Measurements from ENCODE around the gene C8A. TPM values are rescaled to one million over a fixed set of nuclear protein-coding genes. Genes with fewer than 3 reads are reported as not detected.

The C8A gene
- total RNA-seq, 2 experiments from 2014 or later, result not detected

DNA sequence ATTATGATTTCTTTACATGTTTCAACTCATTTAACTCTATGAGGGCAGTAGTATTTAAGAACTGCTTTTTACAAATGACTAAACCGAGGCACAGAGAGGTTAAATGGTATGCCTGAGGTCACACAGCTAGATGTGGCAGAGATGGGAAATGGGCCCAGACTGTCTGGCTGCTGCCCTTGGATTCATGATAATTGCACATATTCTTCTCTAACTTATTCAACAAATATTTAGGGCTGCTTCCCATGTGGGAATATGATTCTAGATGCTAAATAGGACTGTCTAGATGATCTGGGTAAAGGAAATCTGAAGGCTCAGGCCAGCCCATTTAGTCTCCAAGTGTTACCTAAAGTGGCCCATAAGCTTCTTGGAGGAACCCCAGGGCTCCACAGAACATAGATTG is 26.2 kb downstream of the C8A start:
- ChIA-PET CTCF (no interaction called here), POLR2A (no interaction called here)
- no peaks in the 10 kb centered on the region for H3K4me1 ChIP-seq (ENCODE audit: insufficient read depth, low read length)
- H3K27me3 ChIP-seq (ENCODE audit: control insufficient read depth in 1 of 2, insufficient read depth in 2 of 2, low read length in 2 of 2), result no peaks in the 10 kb centered on the region
- DNase-seq (no peak), ATAC-seq (ENCODE audit: poor library complexity) (no peak)
- intact Hi-C loops (cut with DNase I, micrococcal nuclease), result no loop called here
- peaks cover 2% of the 10 kb centered on the region for H3K9me3 Mint-ChIP-seq
- no peaks in the 10 kb centered on the region for H3K4me1 Mint-ChIP-seq (ENCODE audit: low read depth)
- TF ChIP-seq, protein P1, sequence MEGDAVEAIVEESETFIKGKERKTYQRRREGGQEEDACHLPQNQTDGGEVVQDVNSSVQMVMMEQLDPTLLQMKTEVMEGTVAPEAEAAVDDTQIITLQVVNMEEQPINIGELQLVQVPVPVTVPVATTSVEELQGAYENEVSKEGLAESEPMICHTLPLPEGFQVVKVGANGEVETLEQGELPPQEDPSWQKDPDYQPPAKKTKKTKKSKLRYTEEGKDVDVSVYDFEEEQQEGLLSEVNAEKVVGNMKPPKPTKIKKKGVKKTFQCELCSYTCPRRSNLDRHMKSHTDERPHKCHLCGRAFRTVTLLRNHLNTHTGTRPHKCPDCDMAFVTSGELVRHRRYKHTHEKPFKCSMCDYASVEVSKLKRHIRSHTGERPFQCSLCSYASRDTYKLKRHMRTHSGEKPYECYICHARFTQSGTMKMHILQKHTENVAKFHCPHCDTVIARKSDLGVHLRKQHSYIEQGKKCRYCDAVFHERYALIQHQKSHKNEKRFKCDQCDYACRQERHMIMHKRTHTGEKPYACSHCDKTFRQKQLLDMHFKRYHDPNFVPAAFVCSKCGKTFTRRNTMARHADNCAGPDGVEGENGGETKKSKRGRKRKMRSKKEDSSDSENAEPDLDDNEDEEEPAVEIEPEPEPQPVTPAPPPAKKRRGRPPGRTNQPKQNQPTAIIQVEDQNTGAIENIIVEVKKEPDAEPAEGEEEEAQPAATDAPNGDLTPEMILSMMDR (IDR thresholded peaks at IDR 0.05), result no peak
- H3K27me3 Mint-ChIP-seq, result peaks cover under 1% of the 10 kb centered on the region
- H3K27ac Mint-ChIP-seq, result no peak overlapping the region
- no peak overlapping the region for H3K4me3 Mint-ChIP-seq
- H3K36me3 ChIP-seq (ENCODE audit: insufficient read depth, low read length), result no peaks in the 10 kb centered on the region
- no peak overlapping the region for H3K4me3 ChIP-seq (ENCODE audit: low read length)
- no peak overlapping the region for H3K27ac ChIP-seq (ENCODE audit: low read depth in 1 of 2, low read length in 2 of 2)
- no peaks in the 10 kb centered on the region for H3K36me3 Mint-ChIP-seq (ENCODE audit: low read depth)
- no peaks in the 10 kb centered on the region for H3K9me3 ChIP-seq (ENCODE audit: control insufficient read depth in 1 of 2, insufficient read depth in 1 of 2, low read length in 2 of 2)

GRCh38 chr1:56881417-56881816 is 26.8 kb downstream of the C8A start:
- peaks cover 2% of the 10 kb centered on the region for H3K9me3 Mint-ChIP-seq
- no peaks in the 10 kb centered on the region for H3K27me3 Mint-ChIP-seq
- no peaks in the 10 kb centered on the region for H3K4me1 Mint-ChIP-seq (ENCODE audit: low read depth)
- no peaks in the 10 kb centered on the region for H3K36me3 ChIP-seq (ENCODE audit: insufficient read depth, low read length)
- no peaks in the 10 kb centered on the region for H3K27me3 ChIP-seq (ENCODE audit: control insufficient read depth in 1 of 2, insufficient read depth in 2 of 2, low read length in 2 of 2)
- ChIA-PET CTCF (no interaction called here), POLR2A (no interaction called here)
- H3K4me3 Mint-ChIP-seq, result no peak overlapping the region
- ATAC-seq (ENCODE audit: poor library complexity), result no peak
- no peak overlapping the region for H3K27ac ChIP-seq (ENCODE audit: low read depth in 1 of 2, low read length in 2 of 2)
- TF ChIP-seq, protein P1 (IDR thresholded peaks at IDR 0.05), result no peak
- no peak overlapping the region for H3K4me3 ChIP-seq (ENCODE audit: low read length)
- no peak for DNase-seq
- no peaks in the 10 kb centered on the region for H3K9me3 ChIP-seq (ENCODE audit: control insufficient read depth in 1 of 2, insufficient read depth in 1 of 2, low read length in 2 of 2)
- no peak overlapping the region for H3K27ac Mint-ChIP-seq
- intact Hi-C loops (cut with DNase I, micrococcal nuclease), result no loop called here
- H3K4me1 ChIP-seq (ENCODE audit: insufficient read depth, low read length), result no peaks in the 10 kb centered on the region
- no peaks in the 10 kb centered on the region for H3K36me3 Mint-ChIP-seq (ENCODE audit: low read depth)

DNA sequence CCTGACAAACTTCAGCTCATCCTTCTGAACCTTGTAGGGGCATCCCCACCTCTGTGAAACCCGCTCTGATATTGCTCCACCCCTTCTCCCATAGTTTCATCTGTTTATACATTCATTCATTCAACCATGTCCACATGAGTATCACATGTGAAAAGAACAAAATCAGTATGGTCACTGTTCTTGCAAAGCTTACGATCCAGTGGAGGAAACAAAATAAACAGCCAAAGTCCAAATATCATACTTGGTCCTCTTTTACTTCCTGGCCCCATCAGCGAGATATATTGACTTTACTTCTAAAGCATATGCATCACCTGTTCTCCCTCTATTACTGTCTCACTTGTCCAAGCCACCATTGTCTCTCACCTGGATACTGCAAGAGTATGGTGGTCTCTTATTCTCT is 35.6 kb downstream of the C8A start:
- DNase-seq (no peak), ATAC-seq (ENCODE audit: poor library complexity) (no peak)
- no peak overlapping the region for H3K27ac ChIP-seq (ENCODE audit: low read depth in 1 of 2, low read length in 2 of 2)
- Mint-ChIP-seq H3K4me1 (ENCODE audit: low read depth) (no peaks in the 10 kb centered on the region), H3K27ac (no peak overlapping the region), H3K36me3 (ENCODE audit: low read depth) (no peaks in the 10 kb centered on the region), H3K27me3 (no peaks in the 10 kb centered on the region), H3K9me3 (no peaks in the 10 kb centered on the region), H3K4me3 (no peak overlapping the region)
- H3K4me1 ChIP-seq (ENCODE audit: insufficient read depth, low read length), result no peaks in the 10 kb centered on the region
- no peaks in the 10 kb centered on the region for H3K27me3 ChIP-seq (ENCODE audit: control insufficient read depth in 1 of 2, insufficient read depth in 2 of 2, low read length in 2 of 2)
- ChIA-PET CTCF (no interaction called here), POLR2A (no interaction called here)
- no peak overlapping the region for H3K4me3 ChIP-seq (ENCODE audit: low read length)
- no peaks in the 10 kb centered on the region for H3K9me3 ChIP-seq (ENCODE audit: control insufficient read depth in 1 of 2, insufficient read depth in 1 of 2, low read length in 2 of 2)
- TF ChIP-seq, protein P1 (IDR thresholded peaks at IDR 0.05), result no peak
- intact Hi-C loops (cut with DNase I, micrococcal nuclease), result no loop called here
- H3K36me3 ChIP-seq (ENCODE audit: insufficient read depth, low read length), result no peaks in the 10 kb centered on the region

Measured in CD4-positive, alpha-beta T cell (primary cell).